IMR-90 (cell line): ENCODE results near the gene USP53. TPM values are rescaled to one million over a fixed set of nuclear protein-coding genes. Genes with fewer than 3 reads are reported as not detected.

ENCODE experiments used
- ATAC-seq: fragments of 200-7000 bp; cut with Tn5 transposase; 2 replicates; pipeline ENCODE4 v1.9.1; 2020; ENCODE audit warnings: low read depth, mild to moderate bottlenecking, moderate library complexity
- BruUV-seq: library from RNA; stranded (reverse); fragments of 400-500 nt; replicated peaks from 2 replicates; lab custom pipeline; 2021; lab: Mats Ljungman, UMichigan
- CTCF ChIA-PET: fragments of 300-600 bp; formaldehyde crosslinking; extraction: SDS; loops from one replicate; lab custom pipeline; 2021; ENCODE audit warnings: antibody characterized with exemption; lab: Yijun Ruan, JAX
- POLR2A ChIA-PET: fragments of 300-600 bp; sonication (Branson Sonifier 250); formaldehyde crosslinking; loops from one replicate; lab custom pipeline; 2022; ENCODE audit warnings: antibody characterized with exemption; ENCODE audit not compliant: unreplicated experiment; lab: Charles Lee
- DNase-seq: peaks from one replicate; pipeline ENCODE4 v3.0.0; 2013
- H2AFZ ChIP-seq: replicated peaks from 2 replicates; pipeline ENCODE3; 2013; ENCODE audit warnings: low read length, mild to moderate bottlenecking; ENCODE audit not compliant: poor library complexity
- H2AK5ac ChIP-seq: 2 replicates; pipeline ENCODE4 v1.6.1; 2013; ENCODE audit warnings: low read depth, low read length, inconsistent platforms
- H2AK9ac ChIP-seq: replicated peaks from 2 replicates; pipeline ENCODE3; 2013; ENCODE audit warnings: mild to moderate bottlenecking, low read depth, low read length, moderate library complexity; ENCODE audit not compliant: poor library complexity
- H2BK120ac ChIP-seq: 2 replicates; pipeline ENCODE4 v1.6.1; 2013; ENCODE audit warnings: low read depth, low read length, inconsistent platforms
- H2BK15ac ChIP-seq: 3 replicates; pipeline ENCODE4 v1.6.1; 2013; ENCODE audit warnings: low read depth, low read length, inconsistent platforms
- H2BK20ac ChIP-seq: 2 replicates; pipeline ENCODE4 v1.6.1; 2013; ENCODE audit warnings: low read depth, mild to moderate bottlenecking, inconsistent platforms, low read length, moderate library complexity
- H2BK5ac ChIP-seq: 2 replicates; pipeline ENCODE4 v1.6.1; 2013; ENCODE audit warnings: mild to moderate bottlenecking, low read depth, low read length, inconsistent platforms; ENCODE audit not compliant: poor library complexity, severe bottlenecking
- H3K14ac ChIP-seq: replicated peaks from 2 replicates; pipeline ENCODE4 v1.6.1; 2013; ENCODE audit warnings: low read depth, low read length, inconsistent platforms
- H3K18ac ChIP-seq: 2 replicates; pipeline ENCODE4 v1.6.1; 2013; ENCODE audit warnings: low read depth, low read length, control low read depth
- H3K23ac ChIP-seq: 2 replicates; pipeline ENCODE4 v1.6.1; 2013; ENCODE audit warnings: low read depth, low read length, inconsistent platforms
- H3K27ac ChIP-seq: 2 replicates; pipeline ENCODE4 v1.5.1; 2013; ENCODE audit warnings: mild to moderate bottlenecking, control low read depth, low read length; ENCODE audit not compliant: insufficient read depth
- H3K27me3 ChIP-seq: 2 replicates; pipeline ENCODE4 v1.6.1; 2013; ENCODE audit warnings: low read length; ENCODE audit not compliant: control insufficient read depth, insufficient read depth
- H3K36me3 ChIP-seq: 2 replicates; pipeline ENCODE4 v1.6.1; 2013; ENCODE audit warnings: low read length, mixed read lengths; ENCODE audit not compliant: control insufficient read depth, insufficient read depth
- H3K4ac ChIP-seq: 2 replicates; pipeline ENCODE4 v1.6.1; 2013; ENCODE audit warnings: low read depth, low read length, inconsistent platforms
- H3K4me1 ChIP-seq: 2 replicates; pipeline ENCODE4 v1.6.1; 2013; ENCODE audit warnings: low read length, mixed read lengths; ENCODE audit not compliant: control insufficient read depth, insufficient read depth
- H3K4me2 ChIP-seq: 2 replicates; pipeline ENCODE4 v1.6.1; 2013; ENCODE audit warnings: low read depth, mild to moderate bottlenecking, control low read depth, low read length, moderate library complexity
- H3K4me3 ChIP-seq: 2 replicates; pipeline ENCODE4 v1.5.1; 2013; ENCODE audit warnings: low read depth, mild to moderate bottlenecking, control low read depth, low read length, moderate library complexity; ENCODE audit not compliant: insufficient read depth
- H3K56ac ChIP-seq: 2 replicates; pipeline ENCODE4 v1.6.1; 2013; ENCODE audit warnings: low read length, inconsistent platforms; ENCODE audit not compliant: insufficient read depth; ENCODE audit errors: extremely low read depth
- H3K79me1 ChIP-seq, 2 experiments: 2 replicates each; pipeline ENCODE4 v1.6.1; 2013; ENCODE audit warnings: low read length in 2 of 2, inconsistent platforms in 1 of 2, low read depth in 1 of 2
- H3K9ac ChIP-seq: 2 replicates; pipeline ENCODE4 v1.6.1; 2013; ENCODE audit warnings: low read depth, low read length, control low read depth
- H3K9me1 ChIP-seq: 2 replicates; pipeline ENCODE4 v1.6.1; 2013; ENCODE audit warnings: low read length, inconsistent platforms; ENCODE audit not compliant: insufficient read depth
- H3K9me3 ChIP-seq: 2 replicates; pipeline ENCODE4 v1.6.1; 2013; ENCODE audit warnings: low read length; ENCODE audit not compliant: control insufficient read depth, insufficient read depth
- H4K20me1 ChIP-seq: 2 replicates; pipeline ENCODE4 v1.6.1; 2013; ENCODE audit warnings: low read length, inconsistent platforms; ENCODE audit not compliant: insufficient read depth
- H4K5ac ChIP-seq: 2 replicates; pipeline ENCODE4 v1.6.1; 2013; ENCODE audit warnings: mild to moderate bottlenecking, low read depth, low read length, control low read depth
- H4K8ac ChIP-seq, 2 experiments: 2 replicates each; pipeline ENCODE4 v1.6.1; 2013; ENCODE audit warnings: low read depth in 2 of 2, low read length in 2 of 2, control low read depth in 1 of 2, inconsistent platforms in 1 of 2
- H4K91ac ChIP-seq: 2 replicates; pipeline ENCODE4 v1.6.1; 2013; ENCODE audit warnings: low read depth, low read length, inconsistent platforms; ENCODE audit not compliant: insufficient read depth
- BHLHE40 ChIP-seq: fragments of 150-350 bp; IDR thresholded peaks from 2 replicates; pipeline ENCODE4 v1.6.1; 2016; ENCODE audit warnings: mild to moderate bottlenecking, low read depth, low read length
- CEBPB ChIP-seq: IDR thresholded peaks from 2 replicates; pipeline ENCODE4 v1.6.1; 2012; ENCODE audit warnings: low read depth, low read length, improper control_type of control experiment
- CHD1 ChIP-seq: IDR thresholded peaks from 2 replicates; pipeline ENCODE4 v1.6.1; 2012; ENCODE audit warnings: low read depth, low read length, improper control_type of control experiment
- FOS ChIP-seq: fragments of 150-350 bp; IDR thresholded peaks from 2 replicates; pipeline ENCODE4 v1.6.1; 2016; ENCODE audit warnings: low read depth, low read length
- MAFK ChIP-seq: IDR thresholded peaks from 2 replicates; pipeline ENCODE4 v1.6.1; 2012; ENCODE audit warnings: low read depth, low read length, improper control_type of control experiment
- MAZ ChIP-seq: IDR thresholded peaks from 2 replicates; pipeline ENCODE4 v1.6.1; 2012; ENCODE audit warnings: low read depth, mild to moderate bottlenecking, low read length, improper control_type of control experiment, moderate library complexity, borderline replicate concordance
- MXI1 ChIP-seq: IDR thresholded peaks from 2 replicates; pipeline ENCODE4 v1.6.1; 2012; ENCODE audit warnings: low read depth, mild to moderate bottlenecking, low read length, moderate library complexity, borderline replicate concordance
- NFE2L2 ChIP-seq: fragments of 150-350 bp; IDR thresholded peaks from 2 replicates; pipeline ENCODE4 v1.6.1; 2016; ENCODE audit warnings: low read depth, mild to moderate bottlenecking, low read length
- POLR2A ChIP-seq: IDR thresholded peaks from 2 replicates; pipeline ENCODE4 v1.6.1; 2012; ENCODE audit warnings: mild to moderate bottlenecking, low read depth, low read length
- RAD21 ChIP-seq: IDR thresholded peaks from 2 replicates; pipeline ENCODE4 v1.6.1; 2012; ENCODE audit warnings: low read length, improper control_type of control experiment
- RCOR1 ChIP-seq: IDR thresholded peaks from 2 replicates; pipeline ENCODE4 v1.6.1; 2012; ENCODE audit warnings: mild to moderate bottlenecking, low read length, improper control_type of control experiment; ENCODE audit not compliant: insufficient replicate concordance
- RFX5 ChIP-seq: IDR thresholded peaks from 2 replicates; pipeline ENCODE4 v1.8.0; 2012; ENCODE audit warnings: low read depth, mild to moderate bottlenecking, low read length, moderate library complexity
- SMC3 ChIP-seq: fragments of 150-350 bp; IDR thresholded peaks from 2 replicates; pipeline ENCODE4 v1.6.1; 2016; ENCODE audit warnings: low read depth, mild to moderate bottlenecking, antibody characterized with exemption, low read length, moderate library complexity
- WGBS, 2 experiments: methylation state at CpG; one replicate each; pipeline versions ENCODE4 v1.1.5 to v1.1.7; 2013; ENCODE audit warnings: missing lambda C conversion rate in 2 of 2; ENCODE audit not compliant: insufficient read length in 1 of 2; ENCODE audit errors: extremely low coverage in 2 of 2; 5-methylcytosine and 5-hydroxymethylcytosine counted together
- dilution Hi-C: fragments of 300-500 bp; cut with HindIII; formaldehyde crosslinking; loops from one replicate; pipeline ENCODE4 v1.14.3; 2018; ENCODE audit warnings: low sequenced_read_pairs; ENCODE audit not compliant: unreplicated experiment
- in situ Hi-C: fragments of 300-500 bp; cut with MboI; formaldehyde crosslinking; loops from 3 replicates; pipeline ENCODE4 v1.14.3; 2019; ENCODE audit warnings: low sequenced_read_pairs, inconsistent platforms, mixed read lengths
- intact Hi-C: fragments of 100-400 bp; cut with micrococcal nuclease; formaldehyde crosslinking; loops from 2 replicates; pipeline ENCODE4 v1.10.0; 2022
- polyA plus RNA-seq, 3 experiments: library from polyadenylated mRNA; depleted of rRNA; stranded (reverse); fragments of >200 nt; gene quantifications; 2 replicates each; pipeline ENCODE4 v1.2.3, GENCODE V29; 2012; ENCODE audit warnings: low replicate concordance in 1 of 3
- total RNA-seq: library from RNA; depleted of rRNA; stranded (reverse); fragments of >200 nt; gene quantifications from 2 replicates; pipeline ENCODE4 v1.2.3, GENCODE V29; 2012
- TF ChIP-seq, protein P1 (sequence below): fragments of 150-350 bp; IDR thresholded peaks from 2 replicates; pipeline ENCODE4 v1.6.1; 2017; ENCODE audit warnings: mild to moderate bottlenecking, antibody characterized with exemption, low read length, low read depth
- TF ChIP-seq, protein P2 (sequence below): conservative IDR thresholded peaks from 2 replicates; pipeline ENCODE4 v1.5.1; 2012; ENCODE audit warnings: mild to moderate bottlenecking, low read depth, low read length, improper control_type of control experiment
- TF ChIP-seq, protein P3 (sequence below): fragments of 150-350 bp; IDR thresholded peaks from 2 replicates; pipeline ENCODE4 v1.6.1; 2016; ENCODE audit warnings: low read depth, mild to moderate bottlenecking, low read length, moderate library complexity, borderline replicate concordance

Gene USP53
- total and polyA plus RNA-seq, 2 of the 4 experiments (the other 2 are of a cell fraction), result 11.2 to 24.0 TPM

DNA sequence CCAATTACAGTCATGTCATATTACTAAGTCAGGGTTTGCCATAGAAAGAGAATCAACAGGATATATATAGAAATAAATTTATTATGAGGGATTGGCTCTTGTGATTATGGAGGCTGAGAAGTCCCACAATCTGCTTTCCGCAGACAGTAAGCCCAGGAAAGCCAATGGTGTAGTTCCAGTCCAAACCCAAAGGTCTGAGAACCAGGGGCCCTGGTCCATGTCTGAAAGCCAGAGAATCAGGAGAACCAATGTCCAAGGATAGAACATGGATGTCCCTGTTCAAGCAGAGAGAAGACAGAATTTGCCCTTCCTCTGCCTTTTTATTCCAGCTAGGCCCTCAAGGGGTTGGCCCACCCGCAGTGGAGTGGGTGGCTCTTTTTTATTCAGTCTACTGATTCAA is 83.8 kb downstream of the USP53 start:
- Histone ChIP-seq H3K4me2 (no peak overlapping the region), H3K18ac (no peak overlapping the region), H3K36me3 (peaks cover 18% of the 10 kb centered on the region), H3K9ac (no peak overlapping the region), H2BK20ac (no peak overlapping the region), H3K9me3 (0 out of 2 replicates have a peak, but pooled peaks cover 2% of the 10 kb centered on the region), H4K8ac (no peak overlapping the region), H2AK9ac (no peak overlapping the region), H3K27ac (no peak overlapping the region), H3K79me1 (peaks cover 5 to 43% of the 10 kb centered on the region in 2 experiments; a peak in 3 of 4 replicates), H3K27me3 (no peaks in the 10 kb centered on the region), H4K5ac (no peak overlapping the region), H2BK5ac (no peak overlapping the region), H4K20me1 (no peaks in the 10 kb centered on the region), H3K4me1 (no peaks in the 10 kb centered on the region; the same call in 1 of the 2 replicates), H4K91ac (no peak overlapping the region), H3K14ac (no peak overlapping the region), H2BK15ac (no peak overlapping the region), H3K4me3 (no peak overlapping the region), H3K23ac (no peak overlapping the region), H2BK120ac (no peak overlapping the region), H3K9me1 (peaks cover 3% of the 10 kb centered on the region; the same call in 1 of the 2 replicates), H3K56ac (no peak overlapping the region), H2AK5ac (no peak overlapping the region), H3K4ac (no peak overlapping the region), H2AFZ (no peak overlapping the region)
- intact Hi-C loops (no loop called here), in situ Hi-C loops (no loop called here), dilution Hi-C loops (loop anchor here (10.0 kb wide), 1 partner anchor 322 kb away; no protein-coding TSS in a partner anchor)
- POLR2A ChIA-PET, result no interaction called here
- TF ChIP-seq RFX5 (no peak), FOS (no peak), RCOR1 (no peak), CEBPB (no peak), RAD21 (no peak), CHD1 (no peak), POLR2A (no peak), BHLHE40 (no peak), MAFK (no peak), SMC3 (no peak), NFE2L2 (no peak), MAZ (no peak), MXI1 (no peak)
- TF ChIP-seq, protein P1, sequence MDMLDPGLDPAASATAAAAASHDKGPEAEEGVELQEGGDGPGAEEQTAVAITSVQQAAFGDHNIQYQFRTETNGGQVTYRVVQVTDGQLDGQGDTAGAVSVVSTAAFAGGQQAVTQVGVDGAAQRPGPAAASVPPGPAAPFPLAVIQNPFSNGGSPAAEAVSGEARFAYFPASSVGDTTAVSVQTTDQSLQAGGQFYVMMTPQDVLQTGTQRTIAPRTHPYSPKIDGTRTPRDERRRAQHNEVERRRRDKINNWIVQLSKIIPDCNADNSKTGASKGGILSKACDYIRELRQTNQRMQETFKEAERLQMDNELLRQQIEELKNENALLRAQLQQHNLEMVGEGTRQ, result no peak
- TF ChIP-seq, protein P2, sequence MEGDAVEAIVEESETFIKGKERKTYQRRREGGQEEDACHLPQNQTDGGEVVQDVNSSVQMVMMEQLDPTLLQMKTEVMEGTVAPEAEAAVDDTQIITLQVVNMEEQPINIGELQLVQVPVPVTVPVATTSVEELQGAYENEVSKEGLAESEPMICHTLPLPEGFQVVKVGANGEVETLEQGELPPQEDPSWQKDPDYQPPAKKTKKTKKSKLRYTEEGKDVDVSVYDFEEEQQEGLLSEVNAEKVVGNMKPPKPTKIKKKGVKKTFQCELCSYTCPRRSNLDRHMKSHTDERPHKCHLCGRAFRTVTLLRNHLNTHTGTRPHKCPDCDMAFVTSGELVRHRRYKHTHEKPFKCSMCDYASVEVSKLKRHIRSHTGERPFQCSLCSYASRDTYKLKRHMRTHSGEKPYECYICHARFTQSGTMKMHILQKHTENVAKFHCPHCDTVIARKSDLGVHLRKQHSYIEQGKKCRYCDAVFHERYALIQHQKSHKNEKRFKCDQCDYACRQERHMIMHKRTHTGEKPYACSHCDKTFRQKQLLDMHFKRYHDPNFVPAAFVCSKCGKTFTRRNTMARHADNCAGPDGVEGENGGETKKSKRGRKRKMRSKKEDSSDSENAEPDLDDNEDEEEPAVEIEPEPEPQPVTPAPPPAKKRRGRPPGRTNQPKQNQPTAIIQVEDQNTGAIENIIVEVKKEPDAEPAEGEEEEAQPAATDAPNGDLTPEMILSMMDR, result no peak
- TF ChIP-seq, protein P3, sequence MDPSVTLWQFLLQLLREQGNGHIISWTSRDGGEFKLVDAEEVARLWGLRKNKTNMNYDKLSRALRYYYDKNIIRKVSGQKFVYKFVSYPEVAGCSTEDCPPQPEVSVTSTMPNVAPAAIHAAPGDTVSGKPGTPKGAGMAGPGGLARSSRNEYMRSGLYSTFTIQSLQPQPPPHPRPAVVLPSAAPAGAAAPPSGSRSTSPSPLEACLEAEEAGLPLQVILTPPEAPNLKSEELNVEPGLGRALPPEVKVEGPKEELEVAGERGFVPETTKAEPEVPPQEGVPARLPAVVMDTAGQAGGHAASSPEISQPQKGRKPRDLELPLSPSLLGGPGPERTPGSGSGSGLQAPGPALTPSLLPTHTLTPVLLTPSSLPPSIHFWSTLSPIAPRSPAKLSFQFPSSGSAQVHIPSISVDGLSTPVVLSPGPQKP, result no peak
- CTCF ChIA-PET, result no interaction called here
- no TSS peak for BruUV-seq
- DNase-seq, result no peak
- no CpG with 5 or more reads among the region's 2 CpGs for WGBS, 2 experiments
- ATAC-seq, result no peak
